NCI-H446 (cell line): ENCODE data around the gene C5orf46.
"Not testable (repeated sequence)": the region's sequence is repeated elsewhere in the genome, so short reads cannot be mapped to it uniquely, and the experiment has no call there.

Source experiments
- DNase-seq, 2 experiments: peaks; one replicate each; lab custom pipeline; 2025; lab: John Stamatoyannopoulos, UW

C5orf46 gene

GRCh38 chr5:147893820-147894219 lies 12.5 kb downstream of the C5orf46 start:
- DNase-seq, result no peak

- no peak for DNase-seq
Observed at GRCh38 chr5:147892696-147893296, 13.5 kb downstream of the C5orf46 start.

GRCh38 chr5:147887930-147888329 lies 18.4 kb downstream of the C5orf46 start:
- DNase-seq, result no peak

- DNase-seq, result peak in 1 of 2 experiments; percentile 28
Observed at GRCh38 chr5:147887026-147887627, 19.2 kb downstream of the C5orf46 start.

- DNase-seq, result no peak
Observed at GRCh38 chr5:147882586-147883313, 23.6 kb downstream of the C5orf46 start.

GRCh38 chr5:147880487-147880886 lies 25.9 kb downstream of the C5orf46 start:
- DNase-seq, result no peak

GRCh38 chr5:147879784-147880183 lies 26.6 kb downstream of the C5orf46 start:
- DNase-seq, result no peak

DNA sequence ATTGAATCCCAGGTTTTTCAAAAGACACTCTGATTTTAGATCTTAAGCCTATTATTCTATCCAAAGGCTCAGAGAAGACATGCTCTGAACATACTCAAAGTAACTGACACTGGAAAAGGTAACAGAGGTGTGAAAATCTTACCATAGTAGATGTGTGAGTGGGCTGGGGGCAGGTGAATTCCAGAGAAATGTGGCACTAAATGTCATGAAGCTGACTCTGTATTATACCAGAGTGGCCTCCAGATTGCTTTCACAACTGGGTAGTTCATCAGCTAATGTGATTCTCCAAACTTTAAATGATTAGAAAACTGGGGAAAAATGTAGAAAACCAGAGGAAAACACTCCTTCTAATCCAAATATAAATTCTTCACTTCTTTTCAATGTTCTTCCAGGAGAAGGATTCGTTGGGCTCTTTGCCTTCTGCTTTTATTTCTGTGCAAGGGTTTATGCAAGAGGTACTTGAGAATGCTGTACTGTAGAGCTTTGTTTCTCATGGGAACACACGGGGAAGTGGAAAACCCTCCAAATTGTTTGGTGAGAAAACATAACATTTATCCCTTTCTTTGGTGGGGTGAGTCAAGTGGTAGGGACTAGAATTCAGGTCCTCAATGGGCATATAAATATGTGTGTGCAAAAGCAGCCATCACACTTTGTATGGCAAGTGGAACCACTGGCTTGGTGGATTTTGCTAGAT lies 28.1 kb downstream of the C5orf46 start, which contains the start of gene SCGB3A2:
TSS of gene SCGB3A2 (plus strand) at position 646 of the 694 bp plus-strand sequence. CDS start 93 bp downstream, outside the sequence.
- DNase-seq, result no peak

GRCh38 chr5:147876626-147877025 lies 29.7 kb downstream of the C5orf46 start:
- no peak for DNase-seq

GRCh38 chr5:147876141-147876540 lies 30.2 kb downstream of the C5orf46 start:
- no peak for DNase-seq

DNA sequence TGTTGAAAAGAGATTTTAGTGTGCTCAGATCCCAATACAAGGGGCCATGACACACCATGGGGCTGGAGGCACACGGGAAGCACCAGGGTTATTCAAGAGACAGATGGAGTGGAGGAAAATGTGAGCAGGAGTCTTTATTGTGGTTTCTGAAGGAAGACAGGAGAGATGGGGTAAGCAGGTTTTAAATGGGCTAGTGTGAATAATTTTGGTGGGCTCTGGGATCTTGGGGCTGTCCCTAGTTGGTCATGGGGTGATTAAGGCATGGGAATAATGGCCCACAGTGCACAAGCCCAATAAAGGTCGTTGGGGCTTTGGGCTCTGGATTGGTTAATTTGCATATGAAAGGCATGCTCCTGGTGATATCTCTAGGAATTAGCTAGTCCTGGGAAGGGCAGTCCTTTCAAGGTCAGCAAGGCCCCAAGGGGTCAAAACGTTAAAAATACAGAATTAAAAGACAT lies 31.4 kb downstream of the C5orf46 start:
- no peak for DNase-seq

GRCh38 chr5:147874118-147874875 lies 32.0 kb downstream of the C5orf46 start:
- DNase-seq, result not testable (repeated sequence)

- DNase-seq, result not testable (repeated sequence)
Observed at GRCh38 chr5:147872744-147873435, 33.4 kb downstream of the C5orf46 start.

- DNase-seq, result not testable (repeated sequence)
Observed at GRCh38 chr5:147871980-147872549, 34.3 kb downstream of the C5orf46 start.

DNA sequence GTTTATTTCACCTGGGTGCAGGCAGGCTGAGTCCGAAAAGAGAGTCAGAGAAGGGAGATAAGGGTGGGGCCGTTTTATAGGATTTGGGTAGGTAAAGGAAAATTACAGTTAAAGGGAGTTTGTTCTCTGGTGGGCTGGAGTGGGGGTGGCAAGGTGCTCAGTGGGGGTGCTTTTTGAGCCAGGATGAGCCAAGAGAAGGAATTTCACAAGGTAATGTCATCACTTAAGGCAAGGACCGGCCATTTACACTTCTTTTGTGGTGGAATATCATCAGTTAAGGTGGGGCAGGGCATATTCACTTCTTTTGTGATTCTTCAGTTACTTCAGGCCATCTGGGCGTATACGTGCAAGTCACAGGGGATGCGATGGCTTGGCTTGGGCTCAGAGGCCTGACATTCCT lies 36.4 kb downstream of the C5orf46 start:
- DNase-seq, result not testable (repeated sequence)

GRCh38 chr5:147869112-147869511 lies 37.2 kb downstream of the C5orf46 start:
- no peak for DNase-seq

DNA sequence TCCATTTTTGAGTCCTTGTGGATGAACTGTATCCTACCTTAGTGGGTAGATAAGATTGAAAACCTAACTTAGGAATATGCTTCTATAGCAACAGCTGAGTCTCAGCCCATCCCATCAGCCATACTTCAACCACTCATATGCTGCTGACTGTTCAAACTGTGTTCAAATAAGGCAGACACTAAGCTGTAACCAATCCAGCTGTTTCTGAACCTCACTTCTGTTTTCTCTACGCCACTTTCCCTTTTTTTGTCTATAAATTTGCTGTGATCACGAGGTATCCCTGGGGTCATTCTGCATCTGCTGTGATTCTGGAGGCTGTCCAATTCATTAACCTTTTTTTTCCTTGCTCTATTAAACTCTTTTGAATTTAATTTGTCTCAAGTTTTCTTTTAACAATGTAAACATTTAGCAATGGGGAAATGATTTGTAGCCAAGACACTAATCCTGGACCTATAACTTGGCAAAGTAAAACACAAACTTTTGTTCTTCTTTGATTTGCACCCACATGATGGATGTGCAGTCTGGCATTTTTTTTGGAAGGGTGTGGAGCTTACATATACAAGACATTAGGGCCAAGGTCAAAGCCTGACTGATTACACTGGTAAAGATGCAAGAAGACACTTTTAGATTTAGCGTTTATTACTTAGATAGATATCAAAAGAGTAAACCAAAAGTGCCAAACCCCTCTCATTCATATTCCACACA lies 42.7 kb downstream of the C5orf46 start:
- DNase-seq, result no peak

DNA sequence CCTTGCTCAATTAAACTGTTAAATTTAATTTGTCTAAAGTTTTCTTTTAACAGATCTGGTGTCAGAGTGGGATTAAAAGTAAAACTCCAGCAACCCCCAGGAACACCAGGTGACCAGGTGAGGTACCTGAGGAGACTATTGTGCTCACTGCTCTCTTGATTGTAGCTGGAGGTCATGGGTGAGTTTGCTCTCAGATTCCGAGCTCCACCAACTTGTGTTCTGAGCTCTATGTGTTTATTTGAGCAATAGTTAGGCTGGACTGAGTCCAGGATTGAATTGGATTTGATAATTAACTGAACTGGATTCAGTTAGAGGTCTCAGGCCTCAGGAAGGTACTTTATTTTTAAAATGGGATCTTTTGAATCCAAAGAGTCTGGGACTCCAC lies 45.7 kb downstream of the C5orf46 start:
- DNase-seq, result no peak

DNA sequence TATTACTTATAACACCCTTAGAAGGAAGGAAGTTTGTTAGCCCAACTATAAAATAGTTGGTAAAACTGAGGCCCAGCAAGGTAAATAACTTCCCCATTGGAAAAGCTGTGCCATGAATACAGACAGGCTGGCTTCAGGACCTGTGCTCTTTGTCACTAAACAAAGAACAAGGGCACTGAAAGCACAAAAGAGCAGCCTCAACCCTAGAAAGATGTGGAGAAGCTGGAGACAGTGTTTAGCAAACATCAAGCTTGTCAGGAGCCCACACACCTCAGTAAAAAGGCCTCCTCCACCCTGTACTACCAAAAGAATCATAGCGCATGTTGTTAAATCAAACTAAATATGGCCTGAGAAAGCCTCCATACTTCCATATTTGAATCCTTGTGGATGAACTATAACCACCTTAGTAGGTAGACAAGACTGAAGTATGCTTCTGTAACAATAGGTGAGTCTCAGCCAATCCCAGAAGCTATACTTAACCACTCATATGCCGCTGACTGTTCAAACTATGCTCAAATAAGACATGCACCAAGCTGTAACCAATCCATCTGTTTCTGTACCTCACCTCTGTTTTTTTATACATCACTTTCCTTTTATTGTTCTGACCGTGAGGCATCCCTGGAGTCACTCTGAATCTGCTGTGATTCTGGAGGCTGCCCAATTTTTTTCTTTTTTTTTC lies 46.2 kb downstream of the C5orf46 start:
- no peak for DNase-seq
